ENCODE results near the gene LMX1B.

Gene LMX1B

DNA sequence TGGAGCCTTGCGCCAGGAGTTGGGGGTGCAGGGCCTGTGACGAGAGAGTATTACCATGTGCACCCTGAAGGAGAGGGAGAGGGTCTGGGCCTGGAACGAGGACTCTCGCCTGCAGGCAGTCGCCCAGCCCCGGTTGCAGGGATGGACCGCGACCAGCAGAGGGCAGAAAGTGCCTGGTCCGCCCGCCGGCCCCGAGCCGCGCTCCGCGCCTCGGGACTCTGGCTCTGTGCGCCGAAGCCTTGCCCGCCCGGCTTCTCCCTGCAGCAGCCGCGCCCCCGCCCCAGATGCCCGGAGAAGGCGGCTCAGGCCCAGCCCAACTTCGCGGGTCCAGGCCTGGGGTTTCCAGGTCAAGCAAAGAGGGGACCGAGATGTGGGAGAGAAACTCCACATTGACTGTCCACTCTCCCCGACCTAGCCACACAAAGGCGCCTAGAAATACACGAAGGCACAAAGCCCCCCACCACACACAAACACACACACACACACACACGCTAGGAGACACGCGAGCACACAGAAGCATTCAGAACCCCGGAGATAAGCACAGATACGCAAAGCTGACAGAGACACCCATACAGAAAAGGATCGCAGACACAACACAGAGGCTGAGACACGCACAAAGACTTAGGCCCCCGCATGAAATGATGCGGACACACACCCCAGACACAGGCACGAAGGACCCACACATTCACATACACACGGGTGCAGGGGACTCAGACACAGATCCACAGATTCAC, 2.0 kb upstream of the LMX1B start:
- TF ChIP-seq, protein P1, sequence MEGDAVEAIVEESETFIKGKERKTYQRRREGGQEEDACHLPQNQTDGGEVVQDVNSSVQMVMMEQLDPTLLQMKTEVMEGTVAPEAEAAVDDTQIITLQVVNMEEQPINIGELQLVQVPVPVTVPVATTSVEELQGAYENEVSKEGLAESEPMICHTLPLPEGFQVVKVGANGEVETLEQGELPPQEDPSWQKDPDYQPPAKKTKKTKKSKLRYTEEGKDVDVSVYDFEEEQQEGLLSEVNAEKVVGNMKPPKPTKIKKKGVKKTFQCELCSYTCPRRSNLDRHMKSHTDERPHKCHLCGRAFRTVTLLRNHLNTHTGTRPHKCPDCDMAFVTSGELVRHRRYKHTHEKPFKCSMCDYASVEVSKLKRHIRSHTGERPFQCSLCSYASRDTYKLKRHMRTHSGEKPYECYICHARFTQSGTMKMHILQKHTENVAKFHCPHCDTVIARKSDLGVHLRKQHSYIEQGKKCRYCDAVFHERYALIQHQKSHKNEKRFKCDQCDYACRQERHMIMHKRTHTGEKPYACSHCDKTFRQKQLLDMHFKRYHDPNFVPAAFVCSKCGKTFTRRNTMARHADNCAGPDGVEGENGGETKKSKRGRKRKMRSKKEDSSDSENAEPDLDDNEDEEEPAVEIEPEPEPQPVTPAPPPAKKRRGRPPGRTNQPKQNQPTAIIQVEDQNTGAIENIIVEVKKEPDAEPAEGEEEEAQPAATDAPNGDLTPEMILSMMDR (IDR thresholded peaks at IDR 0.05), result peak; percentile 88

DNA sequence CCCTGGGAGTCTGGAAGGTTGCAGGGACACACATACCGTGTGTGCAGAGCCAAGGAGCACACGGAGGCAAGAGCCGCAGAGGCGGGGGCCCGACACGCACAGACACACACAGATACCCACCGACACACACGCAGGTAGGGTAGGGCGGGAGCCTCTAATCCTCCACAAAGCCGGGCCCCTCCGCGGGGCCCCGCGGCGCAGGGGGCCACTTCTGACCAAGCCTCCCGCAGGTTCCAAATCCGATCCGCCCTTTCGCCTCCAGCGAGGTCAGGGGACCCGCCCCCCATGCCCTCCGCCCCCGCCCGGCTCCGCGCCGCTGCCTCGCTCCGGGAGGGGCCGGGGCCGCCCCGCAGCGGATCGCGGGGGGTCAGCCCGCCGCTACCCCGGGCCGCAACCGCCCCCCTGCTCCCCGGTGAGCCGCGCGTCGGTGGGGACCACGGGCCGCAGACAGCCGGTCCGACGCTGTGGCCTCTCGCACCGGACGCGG, 1.4 kb upstream of the LMX1B start:
- TF ChIP-seq, protein P1 (IDR thresholded peaks at IDR 0.05), result no peak

DNA sequence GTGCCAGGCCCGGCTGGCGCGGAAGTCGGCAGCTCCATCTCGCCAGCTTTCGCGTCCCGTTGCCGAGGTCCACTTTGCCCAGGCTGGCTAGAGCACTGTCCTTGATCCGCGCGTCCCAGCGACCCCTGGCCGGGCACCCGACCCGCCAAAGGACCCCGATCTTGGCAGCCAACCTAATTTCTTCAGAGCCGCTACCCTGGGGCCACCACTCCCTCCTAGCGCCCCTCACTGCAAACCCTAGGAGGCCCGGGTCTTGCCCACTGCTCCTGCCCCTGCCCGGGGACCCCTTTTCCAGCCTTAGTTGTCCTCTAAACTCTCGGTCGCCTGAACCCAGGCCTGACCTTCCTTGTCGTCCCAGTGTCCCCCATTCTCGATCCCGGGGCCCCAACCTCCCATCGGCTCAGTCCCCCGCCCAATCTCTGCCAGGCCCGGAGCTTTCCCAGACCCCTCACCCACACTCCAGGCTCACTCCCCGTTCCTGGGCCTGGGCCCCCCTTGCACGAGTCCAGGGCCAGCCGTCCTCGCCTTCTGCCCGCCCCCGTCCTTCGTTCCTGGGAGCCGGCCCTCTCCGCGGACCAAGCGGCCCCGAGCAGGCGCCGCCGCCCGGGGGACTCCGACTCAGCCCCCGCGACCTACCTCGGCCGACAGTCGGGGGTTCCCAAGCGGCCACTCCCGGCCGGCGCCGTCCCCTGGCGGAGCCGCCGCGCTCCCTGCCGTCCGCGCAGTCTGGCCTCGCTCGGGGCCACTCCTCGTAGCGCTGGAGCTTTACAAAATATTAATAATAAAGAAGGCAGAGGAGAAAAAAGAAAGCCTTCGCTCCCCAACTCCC, 701 bp upstream of the LMX1B start:
- TF ChIP-seq, protein P1 (IDR thresholded peaks at IDR 0.05), result no peak

DNA sequence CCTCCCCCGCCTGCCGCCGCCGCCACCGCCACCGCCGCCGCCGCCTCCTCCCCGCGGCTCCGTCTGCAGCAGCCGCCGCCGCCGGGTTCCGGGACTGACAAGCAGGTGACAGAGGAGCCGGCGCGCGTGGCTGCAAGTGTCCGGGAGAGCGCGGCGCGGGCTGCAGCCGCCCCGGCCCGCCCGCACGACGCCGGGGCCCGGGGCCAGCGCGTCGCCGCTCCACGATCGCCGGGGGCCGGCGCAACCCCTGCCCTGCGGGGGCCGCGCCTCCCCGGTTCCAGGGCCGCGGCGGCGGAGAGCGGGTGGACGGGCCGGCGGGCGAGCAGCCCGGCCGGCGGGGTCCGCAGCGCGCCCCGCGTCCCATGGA, 343 bp downstream of the LMX1B start:
- TF ChIP-seq, protein P1 (IDR thresholded peaks at IDR 0.05), result no peak

DNA sequence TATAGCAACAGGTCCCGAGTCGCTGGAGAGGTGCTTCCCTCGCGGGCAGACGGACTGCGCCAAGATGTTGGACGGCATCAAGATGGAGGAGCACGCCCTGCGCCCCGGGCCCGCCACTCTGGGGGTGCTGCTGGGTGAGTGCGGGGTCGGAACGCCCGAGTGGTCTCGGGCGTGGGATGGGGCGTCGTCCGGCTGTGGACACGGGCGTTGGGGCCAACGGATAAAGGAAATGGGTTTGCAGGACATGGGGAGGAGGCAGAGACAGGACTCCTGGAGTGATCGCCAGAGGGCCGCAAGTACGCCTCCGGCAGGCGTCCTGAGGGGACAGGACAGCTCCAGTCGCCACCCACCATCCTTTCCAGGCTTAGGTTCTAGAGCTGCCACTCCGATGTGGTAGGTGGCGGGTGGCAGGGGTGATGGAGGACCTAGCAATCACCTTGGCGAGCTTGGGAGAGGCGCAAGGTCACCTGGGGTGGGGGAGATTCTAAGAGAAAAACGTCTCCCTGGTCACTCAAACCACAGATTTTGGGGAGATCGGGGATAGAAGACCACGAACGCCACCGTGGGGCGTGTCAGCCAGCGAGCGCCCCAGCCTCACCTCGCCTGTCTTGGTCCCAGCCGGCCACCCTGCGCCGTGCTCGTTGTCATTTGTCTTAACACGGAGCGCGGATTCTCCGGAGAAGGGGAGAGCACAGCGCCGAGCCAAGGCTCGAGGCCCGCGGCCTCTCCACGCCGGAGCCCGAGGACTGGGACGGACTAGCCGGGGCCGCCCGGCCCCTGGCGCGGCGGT, 922 bp downstream of the LMX1B start:
- TF ChIP-seq, protein P1 (IDR thresholded peaks at IDR 0.05), result no peak

DNA sequence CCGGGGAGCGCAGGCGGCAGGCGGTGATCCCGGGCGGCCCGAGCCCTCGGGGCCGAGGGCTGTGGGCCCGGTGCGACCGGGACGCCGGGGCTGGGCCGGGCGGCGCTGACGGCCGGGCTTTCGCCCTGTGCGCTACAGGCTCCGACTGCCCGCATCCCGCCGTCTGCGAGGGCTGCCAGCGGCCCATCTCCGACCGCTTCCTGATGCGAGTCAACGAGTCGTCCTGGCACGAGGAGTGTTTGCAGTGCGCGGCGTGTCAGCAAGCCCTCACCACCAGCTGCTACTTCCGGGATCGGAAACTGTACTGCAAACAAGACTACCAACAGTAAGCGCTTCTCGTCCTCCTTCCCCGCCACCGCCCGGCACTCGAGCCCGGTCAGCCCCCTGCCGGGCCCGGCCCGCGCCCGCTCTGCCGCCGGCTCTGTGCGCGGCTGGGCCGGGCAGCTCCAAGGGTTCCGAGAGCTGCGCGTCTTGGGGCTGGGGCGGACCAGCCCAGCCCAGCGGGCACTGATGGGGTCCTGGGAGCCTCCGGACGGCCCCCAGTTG, 1.6 kb downstream of the LMX1B start:
- TF ChIP-seq, protein P1 (IDR thresholded peaks at IDR 0.05), result no peak

Measured in LNCAP (cell line).